Kidney epithelial cell (primary cell): Measurements from ENCODE around the gene KCNH1. TPM values are rescaled to one million over a fixed set of nuclear protein-coding genes. Genes with fewer than 3 reads are reported as not detected.

Experiments
- DNase-seq: peaks from one replicate; pipeline ENCODE4 v3.0.0-alpha.2; 2010; ENCODE audit warnings: low read depth
- H3K27me3 ChIP-seq: 2 replicates; pipeline ENCODE4 v1.6.0; 2011; ENCODE audit warnings: low read length; ENCODE audit not compliant: control insufficient read depth, insufficient read depth
- H3K36me3 ChIP-seq: 2 replicates; pipeline ENCODE4 v1.5.1; 2011; ENCODE audit warnings: low read length; ENCODE audit not compliant: control insufficient read depth, insufficient read depth
- H3K4me3 ChIP-seq: 2 replicates; pipeline ENCODE4 v1.5.1; 2011; ENCODE audit warnings: low read depth, mild to moderate bottlenecking, control low read depth, low read length
- CTCF ChIP-seq: IDR thresholded peaks from 2 replicates; pipeline ENCODE4 v1.5.1; 2011; ENCODE audit warnings: mild to moderate bottlenecking, moderate library complexity, low read length, control low read depth, inconsistent platforms; ENCODE audit not compliant: insufficient read depth, poor library complexity, severe bottlenecking
- total RNA-seq: library from RNA; depleted of rRNA; stranded (reverse); fragments of >200 nt; gene quantifications from 2 replicates; pipeline ENCODE4 v1.2.3, GENCODE V29; 2015

Gene KCNH1
- total RNA-seq, 1 donor from 2014 or later = 14.3 TPM

DNA sequence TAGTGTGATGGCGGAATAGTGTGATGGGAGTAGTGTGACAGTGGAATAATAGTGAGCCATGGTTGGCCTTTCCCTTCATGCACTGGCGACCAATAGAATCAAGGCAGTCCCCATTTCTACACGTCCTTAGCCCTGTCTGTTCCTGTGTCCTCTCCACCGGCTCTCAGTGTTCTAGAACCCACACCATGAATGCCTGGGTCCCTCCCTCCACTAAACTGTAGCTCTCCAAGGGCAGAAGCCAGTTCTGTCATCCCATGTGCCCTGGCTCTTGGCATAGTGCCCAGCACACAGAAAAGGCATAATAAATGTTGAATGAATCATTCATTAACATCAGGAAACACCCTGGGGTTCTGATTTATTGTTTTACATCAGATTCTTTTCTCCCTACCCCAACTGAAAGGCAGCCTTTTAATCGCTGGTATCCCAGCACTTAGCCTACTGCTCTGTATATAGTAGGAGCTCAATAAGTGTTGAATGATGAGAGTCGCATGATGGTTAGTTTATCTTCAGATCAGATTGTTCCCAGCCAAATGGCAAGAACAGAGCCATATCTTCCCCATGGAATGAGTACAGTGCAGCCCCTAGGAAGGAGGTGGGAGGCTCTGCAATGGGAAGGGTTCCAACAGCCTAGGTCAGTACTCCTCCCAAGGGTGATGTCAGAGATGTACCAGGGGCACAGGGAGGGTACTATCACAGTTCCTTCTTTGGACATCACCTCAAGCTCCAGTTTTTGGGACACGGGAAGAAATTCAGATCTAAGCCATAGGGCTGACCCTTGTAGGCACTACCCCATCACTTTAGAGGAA is 479.6 kb downstream of the KCNH1 start:
- H3K4me3 ChIP-seq = no peak overlapping the region
- DNase-seq = no peak
- no peaks in the 10 kb centered on the region for H3K27me3 ChIP-seq
- no peaks in the 10 kb centered on the region for H3K36me3 ChIP-seq
- TF ChIP-seq CTCF = no peak

DNA sequence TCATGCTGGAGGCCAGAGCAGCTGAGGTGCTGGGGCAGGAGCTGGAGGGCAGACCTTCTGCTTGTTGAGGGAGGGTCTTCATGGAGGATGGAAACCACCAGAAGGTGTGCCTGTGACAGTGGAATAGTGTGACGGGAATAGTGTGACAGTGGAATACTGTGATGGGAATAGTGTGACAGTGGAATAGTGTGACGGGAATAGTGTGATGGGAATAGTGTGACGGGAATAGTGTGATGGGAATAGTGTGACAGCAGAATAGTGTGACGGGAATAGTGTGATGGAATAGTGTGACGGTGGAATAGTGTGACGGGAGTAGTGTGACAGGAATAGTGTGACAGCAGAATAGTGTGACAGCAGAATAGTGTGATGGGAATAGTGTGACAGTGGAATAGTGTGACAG is 480.2 kb downstream of the KCNH1 start:
- H3K36me3 ChIP-seq = no peaks in the 10 kb centered on the region
- DNase-seq = no peak
- no peak for TF ChIP-seq CTCF
- H3K27me3 ChIP-seq = no peaks in the 10 kb centered on the region
- H3K4me3 ChIP-seq = no peak overlapping the region

GRCh38 chr1:210652329-210652954 is 481.5 kb downstream of the KCNH1 start:
- TF ChIP-seq CTCF = no peak
- Histone ChIP-seq H3K4me3 (no peak overlapping the region), H3K27me3 (no peaks in the 10 kb centered on the region), H3K36me3 (no peaks in the 10 kb centered on the region)
- no peak for DNase-seq

DNA sequence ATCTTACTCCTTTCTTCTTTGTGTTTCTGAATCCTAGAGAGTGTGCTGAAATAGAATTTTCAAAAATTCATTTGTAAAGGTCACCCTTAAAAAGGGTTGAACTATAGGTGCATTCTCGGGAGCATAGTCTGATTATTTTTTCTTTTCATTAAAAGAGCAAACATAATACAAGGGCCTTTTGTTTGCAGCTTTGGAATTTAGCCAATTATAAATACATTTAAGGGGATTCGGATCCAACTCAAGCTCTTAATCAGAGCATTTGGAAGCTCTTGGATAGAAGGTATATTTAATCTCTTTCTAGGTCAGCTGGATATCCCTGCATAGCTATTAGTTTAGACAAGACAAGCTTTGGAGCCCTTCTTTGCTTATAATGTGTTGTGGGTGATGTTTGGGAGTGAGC is 483.5 kb downstream of the KCNH1 start:
- H3K4me3 ChIP-seq = no peak overlapping the region
- DNase-seq = no peak
- H3K27me3 ChIP-seq = no peaks in the 10 kb centered on the region
- no peak for TF ChIP-seq CTCF
- no peaks in the 10 kb centered on the region for H3K36me3 ChIP-seq

- Histone ChIP-seq H3K27me3 (no peaks in the 10 kb centered on the region), H3K36me3 (no peaks in the 10 kb centered on the region), H3K4me3 (no peak overlapping the region)
- DNase-seq = no peak
- no peak for TF ChIP-seq CTCF
Measured at GRCh38 chr1:210648588-210649269, 485.2 kb downstream of the KCNH1 start.
